Cortex of kidney (tissue), 1 donor: Measurements from ENCODE around the gene DSC2.

Experiments used
- DNase-seq: peaks from one replicate; lab custom pipeline; 2025; lab: John Stamatoyannopoulos, UW

Gene DSC2

DNA sequence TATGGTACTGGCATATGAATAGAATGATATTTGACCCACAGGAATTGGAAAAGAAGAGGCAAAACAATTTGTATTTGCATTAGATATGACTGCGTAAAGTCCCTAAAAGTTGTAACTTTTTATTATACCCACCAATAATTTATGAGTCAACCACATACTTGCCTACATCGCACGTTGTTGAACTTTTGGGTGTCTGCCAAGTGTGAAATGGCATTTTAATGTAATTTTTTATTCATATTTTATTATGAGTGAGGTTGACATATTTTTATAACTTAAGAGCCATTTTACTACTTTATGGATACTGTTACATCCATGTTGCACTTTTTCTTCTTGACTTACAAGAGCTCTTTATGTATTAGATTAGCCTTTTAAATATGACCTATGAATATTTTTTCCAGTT, 4.6 kb downstream of the DSC2 start:
- DNase-seq: no peak

DNA sequence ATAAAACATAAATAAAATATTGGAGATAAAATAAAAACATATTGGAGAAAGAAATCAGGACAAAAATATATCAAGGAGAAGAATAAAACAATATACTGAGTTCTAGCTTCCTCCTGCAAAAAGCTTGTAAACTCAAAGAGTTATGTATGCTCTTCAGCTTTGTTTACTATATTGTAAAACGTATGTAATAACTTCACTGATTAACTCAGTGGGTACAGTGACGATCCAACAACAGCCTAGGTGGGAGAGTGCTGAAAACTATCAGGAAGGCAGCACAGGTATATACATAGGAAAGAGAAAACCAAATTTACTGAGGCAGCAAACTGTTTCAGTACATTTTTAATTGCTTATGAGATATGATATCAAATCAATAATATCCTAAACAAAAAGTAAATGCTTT, 8.3 kb downstream of the DSC2 start:
- DNase-seq: no peak

DNA sequence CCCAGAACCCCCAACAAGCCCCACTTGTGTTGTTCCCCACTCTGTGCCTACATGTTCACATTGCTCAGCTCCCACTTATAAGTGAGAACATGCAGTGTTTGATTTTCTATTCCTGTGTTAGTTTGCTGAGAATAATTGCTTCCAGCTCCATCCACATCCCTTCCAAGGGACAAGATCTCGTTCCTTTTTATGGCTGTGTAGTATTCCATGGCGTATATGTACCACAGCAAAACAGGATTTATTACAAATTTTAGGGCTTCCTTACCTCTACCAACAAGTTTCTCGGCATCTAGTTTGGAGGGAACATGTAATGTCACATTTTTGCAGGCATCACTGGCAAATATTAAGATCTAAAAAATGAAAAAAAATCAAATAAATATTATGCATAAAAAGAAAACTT, 8.9 kb downstream of the DSC2 start:
- no peak for DNase-seq

DNA sequence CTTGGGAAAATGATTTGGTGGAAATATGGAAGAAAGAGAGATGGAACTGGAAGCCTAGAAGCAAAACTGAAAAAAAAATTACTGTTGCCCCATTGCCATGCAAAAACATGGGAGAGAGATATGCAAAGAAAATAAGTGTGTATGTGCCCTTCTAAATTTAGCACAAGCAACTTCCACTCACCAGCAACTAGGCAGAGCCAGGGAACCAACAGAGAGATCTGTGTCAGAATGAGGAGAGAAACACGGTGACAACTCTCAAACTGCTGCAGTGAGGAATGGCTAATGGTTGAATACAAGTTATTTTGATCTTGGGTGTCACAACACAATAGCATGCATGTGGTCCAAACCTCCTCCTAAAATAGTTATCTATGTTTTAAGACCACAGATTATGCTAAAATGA, 10.9 kb downstream of the DSC2 start:
- DNase-seq: no peak

DNA sequence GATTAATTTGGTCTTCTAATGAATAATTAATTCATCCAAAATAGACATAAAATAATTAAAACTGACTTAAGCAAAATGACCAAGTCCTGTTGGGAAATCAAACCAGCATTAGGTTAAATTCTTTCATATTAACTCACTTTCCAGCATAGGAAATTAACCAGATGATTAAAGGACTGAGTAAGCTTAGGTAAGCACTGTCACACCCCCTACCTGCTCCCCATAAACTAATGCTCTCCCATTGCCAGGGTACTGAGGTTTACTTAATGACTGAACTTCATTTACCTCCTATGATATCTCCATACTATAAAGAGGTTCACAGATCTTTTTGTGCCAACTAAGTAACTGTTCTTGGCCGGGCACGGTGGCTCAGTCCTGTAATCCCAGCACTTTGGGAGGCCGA, 13.7 kb downstream of the DSC2 start:
- DNase-seq: no peak

DNA sequence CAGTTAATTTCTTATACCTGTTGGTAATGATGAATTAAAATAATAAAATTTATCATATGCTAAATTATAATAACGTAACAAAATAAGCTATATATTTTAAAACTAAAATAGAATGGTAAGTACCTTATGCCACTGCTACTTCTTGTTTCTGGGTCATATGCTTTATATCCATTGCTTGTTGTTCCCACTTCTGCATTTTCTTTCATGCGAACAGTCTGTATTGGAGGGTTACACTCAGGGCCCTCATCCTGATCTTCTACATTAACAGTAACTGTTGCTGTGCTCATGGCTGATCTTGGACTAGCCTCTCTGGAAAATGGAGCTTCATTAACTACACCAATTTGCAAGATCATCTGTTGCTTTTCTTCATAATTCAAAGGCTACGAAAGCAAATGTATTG, 22.2 kb downstream of the DSC2 start:
- no peak for DNase-seq

DNA sequence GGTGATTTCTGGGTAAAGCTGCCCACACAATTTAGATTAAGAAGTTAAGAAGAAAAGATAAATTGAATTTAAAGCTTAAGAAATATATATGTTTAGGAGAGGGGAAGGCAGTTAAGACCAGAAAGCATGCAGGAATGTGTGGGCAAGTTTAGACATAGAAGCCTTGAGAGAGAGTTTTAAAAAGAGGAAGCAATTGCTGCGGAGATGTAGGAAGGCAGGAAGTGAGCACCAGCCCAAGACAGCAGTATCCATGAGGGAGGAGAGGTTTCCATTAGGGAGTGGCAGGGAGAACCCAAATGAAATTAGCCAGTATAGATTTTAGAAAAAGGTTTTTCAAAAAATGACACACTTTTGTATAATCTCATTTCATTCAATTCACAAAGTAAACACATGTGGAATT, 24.3 kb downstream of the DSC2 start:
- no peak for DNase-seq

DNA sequence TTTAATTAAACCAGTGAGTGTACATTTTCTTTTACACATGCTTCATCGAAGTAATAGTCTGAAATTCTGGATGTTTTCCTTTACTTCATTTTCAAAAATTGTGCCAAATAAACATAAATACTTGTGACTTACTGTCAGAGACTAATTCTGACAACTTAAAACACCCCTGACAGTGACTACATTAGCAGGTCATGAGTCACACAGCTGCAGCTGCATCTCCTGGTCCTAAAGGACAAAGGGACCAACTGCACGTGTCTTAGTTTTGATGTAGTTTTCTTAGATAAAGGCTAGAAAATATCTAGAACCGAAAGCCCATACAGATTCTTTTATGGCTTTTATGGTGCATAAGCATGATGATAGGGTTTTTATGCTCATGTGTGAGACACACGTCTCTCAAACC, 30.0 kb downstream of the DSC2 start:
- DNase-seq: no peak

DNA sequence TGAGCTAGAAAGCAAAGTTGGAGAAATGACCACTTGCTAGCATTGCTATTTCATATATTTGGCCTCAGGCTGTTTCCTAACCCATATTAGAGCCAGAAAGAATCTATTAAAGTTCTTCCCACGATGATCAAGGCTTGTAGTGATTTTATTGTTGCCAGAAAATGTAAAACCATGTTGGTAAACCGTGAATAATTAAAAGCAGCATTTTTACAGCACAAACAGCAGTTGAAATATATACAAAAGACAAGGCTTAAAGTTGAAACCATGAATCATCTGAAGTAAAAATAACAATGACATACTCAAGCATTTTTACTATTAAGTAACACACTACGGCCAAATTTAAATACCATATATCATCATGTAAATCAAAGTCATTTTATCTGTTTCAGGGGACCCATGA, 32.0 kb downstream of the DSC2 start:
- no peak for DNase-seq

DNA sequence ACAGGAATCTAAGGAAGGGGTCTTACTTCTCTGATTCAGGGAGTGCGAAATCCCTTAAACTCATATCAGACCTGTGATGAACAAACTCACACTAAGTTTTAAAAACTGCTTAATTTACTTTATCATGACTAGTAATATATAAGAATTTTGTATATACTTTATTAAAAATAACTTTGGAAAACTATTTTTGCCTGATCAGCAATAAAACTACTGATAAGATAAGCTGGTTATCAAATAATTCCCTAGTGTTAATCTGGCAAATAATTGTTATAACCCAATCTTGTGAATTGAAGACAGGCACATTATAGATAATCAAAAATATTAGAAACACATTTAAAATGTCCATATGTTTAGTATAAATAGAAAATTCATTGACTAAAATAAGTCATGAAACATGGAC, 36.0 kb downstream of the DSC2 start:
- no peak for DNase-seq

DNA sequence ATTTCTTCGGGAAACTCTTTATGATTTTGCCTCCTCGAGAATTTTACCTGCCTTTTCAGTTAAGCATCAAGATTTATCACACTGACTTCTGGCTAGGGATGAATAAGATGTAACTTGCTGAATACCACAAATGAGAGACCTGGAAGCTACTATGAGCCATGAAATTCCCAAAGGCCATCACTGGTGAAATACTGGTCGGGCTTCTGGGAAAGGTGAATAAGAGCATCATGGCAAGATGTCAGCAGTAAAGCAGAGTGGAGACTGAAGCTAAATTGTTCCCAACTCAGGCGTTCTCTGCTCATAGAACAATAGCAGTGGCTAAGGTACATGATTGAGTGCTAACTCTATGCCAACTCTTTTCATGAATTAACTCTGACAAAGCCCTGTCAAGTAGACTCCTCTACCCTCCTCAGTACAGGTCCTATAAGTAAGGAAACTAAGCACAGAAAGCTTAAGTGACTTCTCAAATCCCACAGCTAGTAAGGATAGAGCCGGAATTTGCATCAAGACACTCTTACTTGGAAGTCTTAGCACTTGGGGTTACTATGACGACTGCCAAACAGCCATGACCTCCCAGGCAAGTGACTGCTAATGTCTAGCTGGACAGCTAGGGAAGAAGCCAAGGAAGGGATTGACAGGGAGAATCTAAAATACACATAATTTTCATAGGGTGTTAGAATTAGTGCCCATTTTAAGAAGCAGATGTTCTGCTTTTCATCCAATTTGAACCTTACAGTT, 37.0 kb downstream of the DSC2 start:
- DNase-seq: no peak

DNA sequence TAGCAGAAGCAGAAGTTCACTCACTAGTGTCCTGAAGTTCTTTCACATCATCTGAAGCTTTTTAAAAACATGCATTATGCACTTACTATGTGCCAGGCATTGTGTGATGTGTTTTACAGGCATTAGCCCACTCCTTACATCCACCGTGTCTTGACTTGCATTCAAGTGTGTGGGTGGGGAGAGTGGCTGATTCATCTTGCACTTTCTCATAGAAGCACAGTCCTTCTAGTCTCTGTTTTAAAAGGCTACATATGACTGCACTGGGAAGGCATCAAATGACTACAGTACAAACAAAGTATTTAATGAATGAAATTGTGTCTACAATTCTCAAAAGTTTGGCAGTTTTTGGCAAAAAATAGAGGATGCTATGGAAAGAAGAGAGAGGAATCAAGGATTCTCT, 38.1 kb downstream of the DSC2 start:
- no peak for DNase-seq

DNA sequence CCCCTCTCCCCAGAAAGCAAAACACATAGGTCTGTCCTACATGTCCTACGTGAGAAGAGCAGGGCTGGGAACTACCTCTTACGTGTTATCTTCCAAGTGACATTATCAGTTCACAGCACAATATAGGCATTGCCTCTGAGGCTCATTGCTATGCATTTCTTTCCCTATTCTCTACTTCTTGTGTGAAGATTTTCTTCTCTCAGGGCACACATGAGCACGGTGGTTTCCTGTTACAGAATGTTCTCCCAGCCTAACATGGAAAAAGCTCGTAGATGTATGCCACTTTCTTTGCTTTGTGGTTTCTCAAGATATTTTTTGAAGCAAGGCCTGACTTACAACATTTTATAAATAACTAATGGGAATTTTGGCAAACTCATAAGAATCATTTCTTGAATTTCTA, 40.3 kb downstream of the DSC2 start:
- no peak for DNase-seq

DNA sequence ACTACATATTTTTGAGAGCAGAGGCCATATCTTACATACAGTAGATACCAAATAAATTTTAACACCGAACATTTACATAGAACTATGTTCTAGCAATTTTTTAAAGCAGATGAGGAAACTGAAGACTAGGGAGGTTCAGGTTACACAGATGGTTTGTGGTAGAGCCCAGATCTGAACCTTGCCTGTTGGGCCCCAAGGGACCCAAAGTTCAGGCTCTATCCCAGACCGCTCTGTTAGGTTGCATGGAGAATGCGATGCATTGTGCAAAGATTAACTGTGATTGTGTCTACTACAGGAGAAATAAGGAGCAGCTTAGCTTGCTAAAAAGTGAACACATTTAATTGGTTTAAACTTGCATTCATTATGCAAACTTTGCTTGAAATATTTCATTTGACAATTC, 43.3 kb downstream of the DSC2 start:
- no peak for DNase-seq

DNA sequence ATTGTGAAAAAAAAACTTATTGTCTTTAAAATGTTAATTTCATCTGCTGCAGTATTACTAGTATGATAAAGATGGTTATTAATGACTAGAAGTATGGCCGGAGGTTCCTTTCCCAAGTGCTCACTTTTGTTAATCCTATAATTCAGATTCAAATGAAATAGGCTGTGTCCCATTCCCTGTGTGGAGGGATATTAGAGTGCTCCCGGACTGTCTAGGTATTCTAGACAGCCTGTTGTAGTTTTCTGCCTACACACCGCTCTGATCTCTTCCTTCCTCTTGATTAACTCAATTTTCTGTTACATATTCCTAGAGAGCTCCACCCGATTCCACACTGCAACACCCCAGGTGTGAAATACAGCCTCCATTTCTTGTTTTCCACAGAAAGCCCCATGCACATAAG, 44.3 kb downstream of the DSC2 start:
- DNase-seq: no peak

DNA sequence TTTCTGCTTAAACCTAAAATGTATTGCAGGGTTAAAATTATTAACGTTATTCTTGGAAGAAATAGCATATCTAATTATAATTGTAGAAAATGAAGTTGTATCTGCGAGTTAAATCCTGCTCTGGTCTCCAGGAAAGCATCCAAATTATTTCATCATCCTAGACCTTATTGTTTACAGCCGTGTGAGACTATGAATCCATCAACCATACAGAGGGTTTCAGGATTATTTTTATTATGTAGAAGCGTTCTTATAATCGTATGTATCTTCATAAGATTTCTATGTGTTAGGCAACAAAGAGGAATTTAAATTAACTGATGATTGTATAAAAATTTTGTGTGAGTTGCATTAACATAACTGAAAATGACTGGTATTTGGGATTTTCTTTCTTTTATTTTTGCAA, 45.2 kb downstream of the DSC2 start:
- no peak for DNase-seq

DNA sequence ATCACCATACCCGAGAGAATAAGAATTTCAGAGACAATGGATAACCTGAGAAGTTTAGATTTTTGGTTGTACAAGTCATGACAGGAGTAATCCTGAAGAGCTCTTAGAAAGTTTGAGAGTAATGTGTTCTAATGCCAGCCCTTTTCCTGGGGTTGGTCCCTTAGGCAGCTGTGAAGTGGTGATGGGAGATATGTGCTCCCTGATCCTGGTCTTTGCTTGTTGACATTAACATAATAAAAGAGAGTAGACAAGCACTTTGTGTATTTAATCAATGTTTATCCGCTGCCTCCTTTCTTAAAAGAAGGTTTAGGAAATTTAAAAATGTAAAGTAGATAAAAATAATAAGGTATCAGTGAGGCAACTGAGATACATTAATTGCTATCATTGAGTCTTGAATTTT, 45.9 kb downstream of the DSC2 start:
- DNase-seq: no peak

DNA sequence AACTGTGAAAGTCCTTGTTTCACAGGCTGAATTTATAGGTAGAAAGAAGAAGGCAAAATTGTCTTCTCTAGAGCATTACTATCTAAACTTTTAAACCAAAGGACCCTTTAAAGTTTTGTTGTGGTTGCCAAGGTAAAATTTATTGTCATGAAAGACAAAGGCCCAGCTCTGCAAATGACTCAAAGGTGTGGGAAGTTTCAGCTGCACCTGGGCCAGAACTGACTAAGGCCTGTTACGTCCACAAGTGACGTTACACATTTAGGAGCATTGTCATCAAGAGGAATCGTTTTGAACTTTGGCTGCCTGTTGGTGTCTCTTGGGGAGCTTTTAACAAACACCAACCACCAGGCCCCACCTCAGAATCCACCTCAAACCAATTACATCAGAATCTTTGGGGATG, 51.6 kb downstream of the DSC2 start:
- no peak for DNase-seq

DNA sequence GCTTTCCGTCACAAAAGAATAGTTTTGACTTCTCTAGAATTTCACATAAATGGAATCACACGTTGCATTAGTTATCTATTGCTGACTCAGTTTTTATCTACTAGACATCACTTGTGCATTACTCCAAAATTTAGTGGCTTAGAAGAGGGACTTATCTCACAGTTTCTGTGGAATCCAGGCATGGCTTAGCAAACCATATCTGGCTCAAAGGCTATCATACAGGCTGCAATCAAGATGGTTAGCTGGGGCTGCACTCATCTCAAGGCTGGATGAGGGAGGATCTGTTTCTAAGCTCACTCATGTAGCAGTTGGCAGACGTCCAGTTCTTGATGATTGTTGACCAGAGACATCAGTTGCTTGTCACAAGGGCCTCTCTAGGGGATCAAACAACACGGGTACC, 53.0 kb downstream of the DSC2 start:
- DNase-seq: no peak

DNA sequence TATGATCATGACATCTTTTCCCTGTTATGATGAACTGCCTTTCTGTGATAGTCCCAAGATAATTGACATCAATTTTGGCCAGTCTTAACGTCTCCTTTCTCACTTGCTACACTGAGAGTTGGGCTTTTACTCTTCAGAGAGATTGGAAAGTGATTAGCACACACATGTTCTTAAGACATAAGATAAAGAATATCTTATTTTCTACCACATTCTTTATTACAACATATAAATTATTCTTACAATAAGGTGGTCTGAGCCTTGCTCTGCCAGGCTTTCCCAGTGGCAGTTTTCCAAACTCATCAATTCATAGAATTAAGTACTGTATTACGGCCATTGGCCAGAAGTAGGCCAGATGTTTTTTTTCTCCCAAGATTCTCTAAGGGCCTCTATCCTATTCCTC, 54.0 kb downstream of the DSC2 start:
- DNase-seq: no peak

DNA sequence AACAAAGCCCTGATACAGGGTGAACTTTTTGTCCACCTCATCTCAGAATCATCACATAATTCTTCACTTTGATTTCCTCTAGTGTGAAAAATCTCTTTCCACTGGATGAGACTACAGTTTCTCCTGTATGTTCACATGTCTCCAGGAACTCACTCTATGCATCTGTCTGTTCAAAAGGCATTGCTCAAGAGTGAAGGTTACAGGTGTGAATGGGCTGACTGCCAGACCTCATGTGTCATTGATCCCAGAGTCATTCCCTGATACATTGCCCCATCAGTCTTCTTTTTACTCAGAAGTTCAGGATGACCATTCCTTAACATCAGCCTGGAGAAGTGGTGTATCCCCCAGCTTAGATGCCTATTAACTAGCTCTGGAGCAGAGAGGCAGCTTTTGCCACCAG, 55.3 kb downstream of the DSC2 start:
- no peak for DNase-seq

DNA sequence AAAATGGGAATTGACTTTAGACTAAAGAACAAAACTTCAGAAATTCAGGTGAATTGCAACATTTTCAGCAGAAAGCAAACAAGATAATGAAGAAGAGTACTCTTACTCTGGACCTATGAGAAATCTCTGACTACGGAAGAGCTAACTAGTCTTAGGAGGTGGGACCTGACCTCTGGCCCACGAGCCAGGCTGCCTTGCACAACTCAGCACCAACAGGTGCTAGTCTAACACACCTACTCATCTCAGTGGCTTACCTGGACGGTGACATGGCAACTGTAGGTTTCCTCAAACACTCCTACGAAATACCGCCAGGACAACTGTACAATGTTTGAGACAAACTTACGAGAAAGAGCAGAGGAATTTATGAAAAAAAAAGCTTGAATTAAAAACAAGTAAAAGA, 56.6 kb downstream of the DSC2 start:
- DNase-seq: no peak

DNA sequence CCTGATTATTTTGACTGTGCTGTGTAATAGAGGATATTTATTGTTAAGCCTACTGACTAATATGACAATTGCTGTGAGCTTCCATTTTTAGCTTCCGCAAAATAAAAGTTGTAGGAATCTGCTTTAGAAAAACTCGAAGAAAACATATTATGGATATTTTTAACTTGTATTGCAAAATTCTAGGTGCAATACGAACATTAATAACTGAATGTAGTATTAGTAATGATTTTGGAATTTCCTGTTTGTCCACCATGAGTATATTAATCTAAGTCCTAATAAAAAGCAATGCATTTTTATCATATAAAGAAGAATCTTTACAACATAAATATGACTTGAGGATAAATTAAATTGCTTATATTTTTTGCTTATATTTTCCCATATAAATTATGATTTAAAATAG, 57.3 kb downstream of the DSC2 start:
- no peak for DNase-seq

DNA sequence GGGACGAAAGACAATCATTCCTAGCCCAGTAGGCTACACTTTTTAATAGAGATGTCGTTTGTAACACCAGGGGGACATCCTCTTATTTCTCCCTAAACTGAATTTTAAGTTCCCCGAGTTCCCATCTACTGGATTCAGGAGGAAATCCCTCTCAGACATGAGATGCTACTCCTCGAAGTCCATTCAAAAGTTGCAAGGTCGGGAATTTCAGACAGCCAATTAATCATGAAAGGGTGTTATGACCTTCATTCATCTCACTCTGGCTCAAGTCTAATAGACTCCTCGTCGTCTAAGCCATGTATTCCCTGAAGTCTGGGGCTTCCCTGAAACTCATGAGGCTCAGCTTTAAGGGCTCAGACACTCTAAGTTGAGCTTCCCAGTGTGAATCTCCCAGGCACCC, 58.5 kb downstream of the DSC2 start:
- no peak for DNase-seq
